Astrocyte (in vitro differentiated cells and primary cell): ENCODE data around the gene CCDC110.

Experiments
- CTCF ChIP-seq: IDR thresholded peaks from 2 replicates; pipeline ENCODE4 v1.5.1; 2011; ENCODE audit warnings: low read depth, mild to moderate bottlenecking, inconsistent platforms, low read length, moderate library complexity; ENCODE audit not compliant: insufficient read depth
- EZH2 ChIP-seq: IDR thresholded peaks from 2 replicates; pipeline ENCODE4 v1.6.1; 2012; ENCODE audit warnings: mild to moderate bottlenecking, low read length, inconsistent platforms; ENCODE audit not compliant: insufficient read depth

DNA sequence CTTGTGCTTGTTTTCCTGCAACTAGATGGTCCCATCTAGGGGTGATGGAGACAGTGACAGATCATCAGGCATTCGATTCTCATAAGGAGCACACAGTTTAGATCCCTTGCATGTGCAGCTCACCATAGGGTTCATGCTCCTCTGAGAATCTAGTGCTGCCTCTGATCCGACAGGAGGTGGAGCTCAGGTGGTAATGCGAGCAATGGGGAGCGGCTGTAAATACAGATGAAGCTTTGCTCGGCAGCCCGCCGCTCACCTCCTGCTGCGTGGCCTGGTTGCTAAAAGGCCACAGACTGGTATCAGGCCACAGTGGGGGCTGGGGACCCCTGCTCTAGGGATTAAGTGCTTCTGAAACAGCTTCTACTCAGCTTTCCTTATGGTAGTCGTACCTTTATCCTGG lies 28.5 kb upstream of the CCDC110 start:
- no peak for TF ChIP-seq CTCF
- TF ChIP-seq EZH2 = no peak
